Measurements from ENCODE around the gene FREM2.

Gene FREM2

GRCh38 chr13:38905861-38906260 is 219.0 kb downstream of the FREM2 start:
- no peak for DNase-seq

- no peak for DNase-seq
These were observed 221.7 kb downstream of the FREM2 start for GRCh38 chr13:38908574-38908973.

GRCh38 chr13:38914070-38914469 is 227.2 kb downstream of the FREM2 start:
- no peak for DNase-seq

- no peak for DNase-seq
These were observed 234.2 kb downstream of the FREM2 start for GRCh38 chr13:38921081-38921480.

- no peak for DNase-seq
These were observed 235.3 kb downstream of the FREM2 start for GRCh38 chr13:38922170-38922569.

GRCh38 chr13:38933786-38934185 is 246.9 kb downstream of the FREM2 start:
- no peak for DNase-seq
